NCI-H460 (cell line): ENCODE measurements around the gene MEIS2. TPM values are rescaled to one million over a fixed set of nuclear protein-coding genes. Genes with fewer than 3 reads are reported as not detected.
A peak's percentile ranks its signal among the peaks of the same experiment; 100 is the strongest.

ENCODE experiments used
- DNase-seq: peaks from one replicate; pipeline ENCODE4 v3.0.0-alpha.2; 2016; ENCODE audit warnings: low read depth; ENCODE audit errors: extremely low read depth
- total RNA-seq: library from RNA; depleted of rRNA; stranded (reverse); fragments of >200 nt; shearing (Covaris generic); gene quantifications from 2 replicates; pipeline ENCODE4 v1.2.3, GENCODE V29; 2014

MEIS2 gene
- total RNA-seq, 1 experiment from 2014 or later, result 13.0 TPM

- DNase-seq, result no peak
These were observed 20.6 kb downstream of the MEIS2 start for GRCh38 chr15:37079726-37080125.

GRCh38 chr15:37078566-37078965 lies 21.8 kb downstream of the MEIS2 start:
- DNase-seq, result no peak

GRCh38 chr15:37077623-37078351 lies 22.6 kb downstream of the MEIS2 start:
- DNase-seq, result no peak

GRCh38 chr15:37076543-37076942 lies 23.8 kb downstream of the MEIS2 start:
- DNase-seq, result no peak

- DNase-seq, result no peak
These were observed 24.6 kb downstream of the MEIS2 start for GRCh38 chr15:37075777-37076176.

- DNase-seq, result no peak
These were observed 28.2 kb downstream of the MEIS2 start for GRCh38 chr15:37072181-37072580.

- no peak for DNase-seq
These were observed 29.2 kb downstream of the MEIS2 start for GRCh38 chr15:37071134-37071533.

GRCh38 chr15:37070686-37071085 lies 29.7 kb downstream of the MEIS2 start:
- DNase-seq, result no peak

GRCh38 chr15:37061996-37062395 lies 38.4 kb downstream of the MEIS2 start:
- DNase-seq, result no peak

GRCh38 chr15:37059086-37059485 lies 41.3 kb downstream of the MEIS2 start:
- DNase-seq, result no peak

- DNase-seq, result no peak
These were observed 41.9 kb downstream of the MEIS2 start for GRCh38 chr15:37058316-37058985.

GRCh38 chr15:37057831-37058230 lies 42.5 kb downstream of the MEIS2 start:
- DNase-seq, result no peak

GRCh38 chr15:37057256-37057655 lies 43.1 kb downstream of the MEIS2 start:
- DNase-seq, result no peak

GRCh38 chr15:37056177-37057121 lies 43.9 kb downstream of the MEIS2 start:
- peak; percentile 7 for DNase-seq

- no peak for DNase-seq
These were observed 44.9 kb downstream of the MEIS2 start for GRCh38 chr15:37055481-37055880.

GRCh38 chr15:37054336-37054735 lies 46.0 kb downstream of the MEIS2 start:
- DNase-seq, result no peak

- no peak for DNase-seq
These were observed 47.2 kb downstream of the MEIS2 start for GRCh38 chr15:37053166-37053565.

GRCh38 chr15:37050345-37050744 lies 50.0 kb downstream of the MEIS2 start:
- no peak for DNase-seq

GRCh38 chr15:37046876-37047614 lies 53.3 kb downstream of the MEIS2 start:
- no peak for DNase-seq
